ENCODE results near the gene AXDND1. TPM values are rescaled to one million over a fixed set of nuclear protein-coding genes. Genes with fewer than 3 reads are reported as not detected.
A peak's percentile ranks its signal among the peaks of the same experiment; 100 is the strongest.

AXDND1 gene
- total RNA-seq, 2 donors from 2014 or later: 3.8 to 12.5 TPM

DNA sequence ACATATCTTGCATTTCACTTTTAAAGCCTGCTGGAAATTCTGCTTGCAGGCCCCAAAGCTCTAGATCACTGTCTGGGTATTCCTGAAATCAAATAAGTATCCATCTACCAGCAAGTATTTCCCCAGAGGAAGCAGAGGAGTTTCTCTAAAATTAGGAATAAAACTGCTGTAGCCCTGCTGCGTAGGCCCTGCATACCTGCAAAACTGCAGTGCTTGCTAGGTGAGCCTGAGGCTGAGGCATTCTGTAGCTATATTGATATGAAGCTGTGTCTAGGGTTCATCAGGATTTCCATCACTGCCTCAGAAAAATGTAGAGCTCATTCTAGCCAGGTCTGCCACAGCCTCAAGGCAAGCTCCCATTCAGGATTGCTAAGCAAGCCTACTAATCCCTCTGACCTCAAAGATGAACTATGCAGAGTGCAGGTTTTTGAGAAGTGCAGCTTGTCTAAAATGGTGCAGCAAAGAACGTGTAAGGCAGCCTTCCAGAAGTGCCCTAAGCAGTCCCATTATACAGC is 181.3 kb downstream of the AXDND1 start:
- intact Hi-C loops (cut with DNase I, micrococcal nuclease): no loop called here
- no peak for DNase-seq
- ATAC-seq: no peak

DNA sequence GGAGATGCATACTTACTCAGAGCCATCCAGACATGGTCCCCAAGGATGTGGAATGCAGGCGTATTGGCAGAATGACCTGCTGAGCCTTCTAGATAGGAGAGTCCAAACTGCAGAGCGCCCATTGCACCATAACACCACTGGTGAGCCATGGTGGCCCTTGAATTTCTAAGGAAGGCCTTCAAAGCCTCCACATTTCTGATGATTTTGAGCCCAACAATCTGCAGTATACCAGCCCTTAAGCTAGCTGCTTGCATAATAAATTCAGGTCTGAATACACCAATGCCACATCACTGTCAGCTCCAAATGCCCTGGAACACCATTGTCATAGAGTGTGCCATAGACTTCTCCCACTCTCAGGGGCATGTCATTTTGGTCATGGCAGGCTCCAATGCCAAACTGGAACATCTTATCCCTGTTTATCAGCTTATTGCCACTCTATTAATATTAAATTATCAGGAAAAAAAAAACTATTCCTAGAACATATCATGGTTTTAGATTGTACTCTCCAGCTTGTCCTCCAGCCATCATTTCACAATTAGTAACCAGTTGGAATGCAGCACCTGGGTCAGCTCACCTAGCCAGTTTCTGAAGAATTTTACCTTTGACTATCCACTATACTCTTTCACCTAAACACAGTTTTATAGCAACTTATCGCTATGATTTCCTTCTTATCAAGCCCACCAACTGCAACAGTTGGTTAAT is 183.0 kb downstream of the AXDND1 start:
- intact Hi-C loops (cut with DNase I, micrococcal nuclease): no loop called here
- DNase-seq (no peak), ATAC-seq (peak; percentile 45)

- no peak for DNase-seq
- intact Hi-C loops (cut with DNase I, micrococcal nuclease): no loop called here
- peak; percentile 81 for ATAC-seq
These were observed 183.6 kb downstream of the AXDND1 start for GRCh38 chr1:179549368-179549700.

DNA sequence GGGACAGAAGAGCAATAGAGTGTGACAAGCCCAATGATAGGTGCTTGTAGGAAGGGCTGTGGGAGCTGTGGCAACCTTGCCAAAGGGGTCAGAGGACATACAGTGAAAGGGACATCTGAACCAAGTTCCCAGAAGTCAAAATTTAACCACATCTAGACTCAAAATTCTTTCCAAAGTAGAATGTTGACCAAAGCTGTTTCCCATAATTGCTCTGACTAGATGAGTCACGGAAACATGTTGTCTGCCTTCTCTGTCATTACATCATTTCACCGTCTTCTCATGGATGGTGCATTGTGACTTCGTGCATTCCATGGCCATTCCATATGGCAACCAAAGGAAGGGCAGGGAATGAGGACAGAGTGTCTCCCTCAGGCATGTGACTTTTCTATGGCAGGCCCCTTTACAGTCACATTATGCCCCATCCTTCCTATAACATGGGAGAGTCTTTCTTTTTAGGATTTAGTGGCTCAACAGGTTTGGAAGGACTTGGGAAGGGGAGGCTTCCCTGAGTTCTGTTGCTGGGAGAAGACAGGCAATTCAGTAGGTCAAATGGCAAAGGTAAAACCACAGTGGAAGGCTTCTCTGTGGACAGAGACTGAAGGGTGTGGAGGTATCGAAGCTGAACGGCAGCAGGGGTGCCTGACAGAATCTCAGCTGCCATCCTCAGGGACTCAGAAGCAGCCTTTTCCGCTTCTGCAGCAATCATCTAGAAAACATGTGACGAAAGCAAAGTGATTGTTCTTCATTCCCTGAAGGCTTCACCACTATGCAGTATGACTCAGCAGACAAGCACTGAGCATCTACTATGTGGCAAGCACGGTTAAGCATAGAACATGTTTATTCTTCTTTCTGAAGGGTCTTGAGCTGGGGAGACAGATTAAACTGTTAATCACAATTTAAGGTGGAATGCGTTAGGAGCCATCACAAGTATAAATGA is 185.2 kb downstream of the AXDND1 start:
- ATAC-seq (no peak), DNase-seq (no peak)
- intact Hi-C loops (cut with DNase I, micrococcal nuclease): no loop called here

GRCh38 chr1:179554427-179554826 is 188.7 kb downstream of the AXDND1 start:
- DNase-seq: no peak
- intact Hi-C loops (cut with DNase I, micrococcal nuclease): no loop called here
- ATAC-seq: no peak

- intact Hi-C loops (cut with DNase I, micrococcal nuclease): no loop called here
- no peak for DNase-seq
- no peak for ATAC-seq
These were observed 192.3 kb downstream of the AXDND1 start for GRCh38 chr1:179558078-179558477.

DNA sequence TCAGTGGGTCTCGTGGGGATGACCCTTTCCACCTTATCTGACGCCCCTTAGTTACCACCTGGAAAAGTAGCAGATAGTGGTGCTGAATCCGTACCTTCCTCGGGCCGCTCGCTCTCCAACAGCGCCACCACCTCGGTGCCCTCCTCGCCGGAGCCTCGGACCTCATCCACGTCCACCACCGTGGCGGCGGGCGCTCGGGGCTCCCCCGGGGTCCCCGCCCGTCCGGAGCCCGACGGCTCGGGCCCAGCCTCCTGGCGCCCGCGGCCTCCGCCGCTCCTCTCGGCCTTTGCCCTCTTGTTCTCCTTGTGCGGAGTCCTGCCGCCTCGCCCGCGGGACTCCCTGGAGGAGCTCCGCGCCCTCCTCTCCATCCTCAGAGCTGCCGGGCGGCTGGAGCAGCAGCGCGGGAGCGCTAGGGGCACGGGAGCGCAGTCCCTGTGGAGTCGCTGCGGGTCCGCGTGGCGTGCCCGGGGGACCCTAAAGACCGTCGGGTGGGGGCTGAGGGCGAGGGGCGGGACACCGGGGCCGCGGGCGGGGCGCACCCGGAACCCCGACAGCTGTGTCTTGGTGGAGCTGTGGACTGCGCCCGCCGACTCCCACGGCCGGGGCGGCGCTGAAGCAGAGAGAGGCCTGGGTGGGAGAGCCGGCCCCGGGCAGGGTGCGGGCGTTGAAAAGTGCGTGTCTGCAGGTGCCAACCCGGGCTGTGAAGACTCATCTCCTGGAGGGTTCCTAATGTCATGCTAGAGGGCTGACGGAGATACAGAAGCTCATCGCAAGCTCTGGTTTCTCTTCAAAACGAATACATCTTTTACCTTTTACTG is 209.9 kb downstream of the AXDND1 start, which contains the start of gene NPHS2:
NPHS2 (minus strand) TSS at position 452 of the 818 bp plus-strand sequence; CDS start at position 368, 84 bp downstream.
- intact Hi-C loops (cut with DNase I, micrococcal nuclease): no loop called here
- ATAC-seq: peak; percentile 83
- DNase-seq: no peak

DNA sequence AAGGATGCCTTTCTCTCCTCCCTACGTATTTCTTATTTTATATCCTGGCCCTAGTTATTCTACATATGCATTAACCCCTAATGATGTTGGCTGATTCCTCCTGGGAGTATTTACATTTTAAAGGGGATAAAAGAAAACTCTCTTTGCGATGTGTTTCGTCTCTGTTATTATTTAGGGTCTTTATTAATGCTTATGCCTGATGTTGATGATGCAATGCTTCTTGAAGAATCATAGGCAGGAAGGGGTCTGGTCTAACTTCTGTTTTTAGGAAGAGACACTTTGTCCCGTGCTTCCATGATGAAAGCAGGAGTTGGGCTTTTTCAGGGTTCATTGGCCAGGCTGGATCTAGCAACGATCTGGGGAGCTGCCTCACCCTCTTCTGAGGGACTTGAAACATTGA is 210.7 kb downstream of the AXDND1 start:
- intact Hi-C loops (cut with DNase I, micrococcal nuclease): no loop called here
- ATAC-seq: no peak
- DNase-seq: no peak

DNA sequence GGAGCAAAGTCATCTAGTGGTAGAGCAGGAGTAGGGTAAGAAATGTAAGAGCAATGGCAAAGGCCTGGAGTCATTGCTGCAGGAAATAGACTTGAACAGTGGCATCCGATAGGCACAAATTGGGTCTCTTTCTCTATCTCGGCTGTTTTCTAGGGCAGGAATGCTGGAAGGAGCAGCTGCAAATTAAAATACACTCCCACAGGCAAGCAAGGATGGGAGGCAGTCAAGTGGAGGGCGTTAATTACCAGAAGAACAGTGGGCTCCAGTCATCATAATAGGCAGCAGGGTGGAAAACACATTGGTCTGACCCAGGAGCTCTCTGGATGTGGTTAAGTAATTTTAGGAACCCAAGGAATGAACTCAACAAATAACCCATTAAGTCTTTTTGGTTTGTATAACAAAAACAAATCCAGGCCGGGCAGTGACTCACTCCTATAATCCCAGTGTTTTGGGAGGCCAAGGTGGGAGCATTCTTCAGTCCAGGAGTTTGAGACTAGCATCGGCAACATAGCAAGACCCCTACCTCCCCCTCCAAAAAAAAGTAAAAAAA is 218.1 kb downstream of the AXDND1 start:
- DNase-seq (no peak), ATAC-seq (no peak)
- intact Hi-C loops (cut with DNase I, micrococcal nuclease): no loop called here

DNA sequence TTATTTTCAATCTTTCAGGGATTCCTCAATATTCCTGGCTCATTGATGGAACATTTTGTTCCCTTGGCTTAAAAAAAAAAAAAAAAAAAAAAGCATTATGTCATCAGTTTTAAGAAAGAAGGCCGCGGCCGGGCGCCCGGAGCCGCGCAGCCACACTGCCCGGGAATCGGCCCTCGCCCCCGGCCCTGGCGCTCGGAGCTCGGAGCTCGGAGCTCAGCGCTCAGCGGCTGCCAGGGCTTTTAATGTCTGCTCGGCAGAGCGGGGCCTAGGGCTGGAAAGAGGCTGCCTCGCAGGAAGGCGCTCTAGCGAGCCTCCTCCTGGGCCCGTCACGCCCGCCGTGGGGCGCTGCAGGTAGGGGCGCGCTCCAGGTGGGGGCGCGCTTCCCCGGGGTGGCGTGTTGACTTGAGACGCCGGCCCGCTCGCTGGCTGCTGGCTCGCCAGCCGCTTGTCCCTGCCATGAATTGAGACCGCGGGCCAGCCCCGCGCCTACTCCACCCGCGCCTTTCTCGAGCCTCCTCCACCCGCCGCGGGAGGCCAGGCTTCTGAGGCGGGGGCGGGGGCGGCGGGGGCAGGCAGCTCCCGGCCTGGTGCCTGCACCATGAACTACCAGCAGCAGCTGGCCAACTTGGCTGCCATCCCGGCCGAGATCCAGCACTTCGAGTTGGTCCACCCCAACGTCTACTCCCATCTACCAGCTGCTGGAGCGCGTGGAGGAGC is 220.5 kb downstream of the AXDND1 start:
- intact Hi-C loops (cut with DNase I, micrococcal nuclease): no loop called here
- DNase-seq (peak; percentile 64 to 72), ATAC-seq (peak; percentile 92)

DNA sequence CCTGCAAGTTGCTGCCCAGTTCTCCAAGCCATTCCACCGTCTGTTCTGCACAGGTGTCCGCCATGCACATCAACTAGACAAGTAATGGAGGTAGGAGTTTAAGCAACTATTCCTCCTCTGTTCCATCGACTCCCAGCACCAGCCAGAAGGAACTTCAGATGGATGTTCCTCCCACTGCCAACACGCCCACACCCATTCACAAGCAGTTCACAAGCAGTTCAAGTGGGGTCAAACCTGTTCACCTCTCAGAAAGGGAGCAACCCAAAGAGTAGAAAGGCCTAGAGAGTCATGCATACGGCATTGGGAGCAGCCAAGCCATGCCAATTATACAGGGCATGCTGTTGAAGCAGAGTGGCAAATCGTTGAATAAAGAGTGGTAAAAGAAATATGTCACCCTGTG is 221.6 kb downstream of the AXDND1 start:
- ATAC-seq (no peak), DNase-seq (no peak)
- intact Hi-C loops (cut with DNase I, micrococcal nuclease): no loop called here

GRCh38 chr1:179588425-179589024 is 222.8 kb downstream of the AXDND1 start:
- ATAC-seq (no peak), DNase-seq (no peak)
- intact Hi-C loops (cut with DNase I, micrococcal nuclease): no loop called here

- DNase-seq (no peak), ATAC-seq (no peak)
- intact Hi-C loops (cut with DNase I, micrococcal nuclease): no loop called here
These were observed 223.7 kb downstream of the AXDND1 start for GRCh38 chr1:179589509-179589908.

DNA sequence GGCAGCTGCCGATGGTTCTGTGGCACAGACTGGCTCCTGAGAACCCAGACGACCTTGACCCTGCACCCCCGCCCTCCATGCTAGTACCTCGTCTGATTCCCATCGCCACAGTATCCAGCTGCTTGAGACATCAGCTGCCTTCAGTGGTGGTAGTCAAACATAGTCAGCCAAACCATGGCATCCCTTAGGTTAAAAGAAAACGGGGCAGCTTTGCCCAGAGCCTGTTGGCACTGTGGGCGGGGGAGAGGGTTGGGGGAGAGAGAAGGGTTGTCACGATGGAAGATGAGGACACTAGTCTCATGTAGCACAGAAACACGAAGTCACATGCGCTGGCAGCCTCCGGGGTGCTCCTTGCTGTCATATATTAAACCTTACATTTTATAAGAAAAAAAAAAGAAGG is 224.9 kb downstream of the AXDND1 start:
- ATAC-seq (no peak), DNase-seq (no peak)
- intact Hi-C loops (cut with DNase I, micrococcal nuclease): no loop called here

GRCh38 chr1:179591253-179591591 is 225.5 kb downstream of the AXDND1 start:
- intact Hi-C loops (cut with DNase I, micrococcal nuclease): no loop called here
- ATAC-seq (no peak), DNase-seq (no peak)

DNA sequence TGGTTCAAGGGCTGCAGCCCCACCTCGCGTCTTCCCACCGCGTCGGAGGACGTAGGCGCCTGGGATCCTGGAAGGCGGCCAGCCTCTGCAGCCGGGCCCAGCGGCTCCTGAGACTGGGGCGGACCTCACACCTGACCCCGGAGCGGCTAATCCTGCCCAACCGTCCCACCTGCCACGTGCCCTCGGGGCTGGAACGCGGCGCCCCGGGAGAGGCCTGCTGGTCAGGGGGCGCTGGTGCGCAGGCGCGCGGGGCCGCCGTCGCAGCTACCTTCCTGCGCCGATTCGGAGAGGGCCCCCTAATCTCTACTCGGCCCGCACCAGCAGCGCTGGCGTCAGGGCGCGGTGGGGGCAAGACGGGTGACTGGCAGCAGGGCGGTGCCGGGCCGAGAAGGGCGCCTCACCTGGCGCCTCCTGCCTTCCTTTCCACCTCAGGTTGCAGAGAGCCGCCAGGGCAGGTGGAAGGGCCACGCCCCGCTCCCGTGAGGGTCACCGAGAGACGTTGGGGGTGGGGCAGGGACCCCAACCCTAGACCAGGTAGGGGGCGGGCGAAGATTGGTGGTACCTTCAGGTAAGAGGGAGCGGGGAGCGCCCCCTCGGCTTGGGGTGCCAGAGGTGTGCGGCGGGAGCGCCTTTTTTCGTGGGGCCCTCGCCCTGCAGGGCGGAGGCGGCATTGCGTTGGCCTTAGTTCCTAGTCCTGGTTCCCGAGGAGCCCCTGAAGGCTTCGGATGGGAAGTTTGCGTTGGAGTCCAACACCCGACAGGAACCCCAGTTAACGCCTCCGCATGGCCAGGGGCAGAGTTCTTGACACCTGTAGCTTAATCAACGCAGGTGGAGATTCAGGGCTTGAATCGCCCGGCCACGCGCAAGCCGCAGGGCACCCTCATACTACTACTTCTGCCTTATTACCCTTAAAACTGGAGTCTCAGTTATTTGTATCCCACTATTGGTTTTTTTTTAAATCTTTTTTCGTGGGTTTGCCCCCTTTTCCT is 226.1 kb downstream of the AXDND1 start, which contains the start of gene TDRD5:
TDRD5 (plus strand) TSS at position 241 of the 989 bp plus-strand sequence. CDS start 784 bp downstream, outside the sequence.
- peak; percentile 91 for ATAC-seq
- intact Hi-C loops (cut with DNase I, micrococcal nuclease): no loop called here
- DNase-seq: peak; percentile 72 to 82

DNA sequence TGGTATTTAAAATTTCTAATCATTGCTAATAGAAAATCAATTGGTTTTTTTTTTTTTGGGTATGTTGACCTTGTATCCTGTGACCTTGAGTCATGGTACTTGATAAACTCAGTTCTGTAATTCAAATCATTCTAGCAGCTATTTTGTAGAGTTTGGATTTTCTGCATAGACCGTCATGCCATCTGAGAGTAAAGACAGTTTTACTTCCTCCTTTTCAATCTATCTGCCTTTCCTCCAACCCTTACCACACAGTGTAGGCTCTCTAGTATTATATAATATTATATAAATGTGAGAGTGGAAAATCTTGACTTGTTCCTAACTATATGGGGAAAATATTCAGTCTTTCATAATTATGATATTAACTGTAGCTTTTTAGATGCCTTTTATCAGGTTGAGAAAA is 232.9 kb downstream of the AXDND1 start:
- intact Hi-C loops (cut with DNase I, micrococcal nuclease): no loop called here
- DNase-seq (no peak), ATAC-seq (no peak)

Measured in left colon (tissue), 2 donors.